HepG2 (cell line): ENCODE data around the gene RTN4RL2. TPM values are rescaled to one million over a fixed set of nuclear protein-coding genes. Genes with fewer than 3 reads are reported as not detected.
A peak's percentile ranks its signal among the peaks of the same experiment; 100 is the strongest.

Experiments used
- EP300 ChIP-seq, 3 experiments: sonication (generic) in 1 of 3; formaldehyde crosslinking in 1 of 3; IDR thresholded peaks; 2 replicates each; pipeline versions ENCODE4 v1.5.1 to v1.6.1; 2011 to 2020; ENCODE audit warnings: low read depth in 2 of 3, low read length in 2 of 3, borderline replicate concordance in 1 of 3, improper control_type of control experiment in 1 of 3, mild to moderate bottlenecking in 1 of 3, missing genetic modification reagents in 1 of 3, moderate library complexity in 1 of 3
- NR1H2 ChIP-seq: sonication (generic); formaldehyde crosslinking; IDR thresholded peaks from 2 replicates; pipeline ENCODE4 v1.8.1; 2022; ENCODE audit warnings: low read depth, missing genetic modification reagents, borderline replicate concordance
- PAF1 ChIP-seq: IDR thresholded peaks from 2 replicates; pipeline ENCODE4 v1.6.1; 2016; ENCODE audit warnings: missing genetic modification reagents, missing compliant biosample characterization
- RARG ChIP-seq: sonication (generic); formaldehyde crosslinking; IDR thresholded peaks from 2 replicates; pipeline ENCODE4 v1.4.0; 2020; ENCODE audit warnings: low read depth, mild to moderate bottlenecking, missing genetic modification reagents
- SAP130 ChIP-seq: IDR thresholded peaks from 2 replicates; pipeline ENCODE4 v1.6.1; 2016; ENCODE audit warnings: low read depth
- TAF1 ChIP-seq: sonication (generic); formaldehyde crosslinking; IDR thresholded peaks from 2 replicates; pipeline ENCODE4 v1.4.0; 2020; ENCODE audit warnings: missing genetic modification reagents
- TOE1 ChIP-seq: sonication (generic); formaldehyde crosslinking; IDR thresholded peaks from 2 replicates; pipeline ENCODE4 v1.4.0; 2020; ENCODE audit warnings: mild to moderate bottlenecking, missing genetic modification reagents
- ZMYM4 ChIP-seq: sonication (generic); formaldehyde crosslinking; IDR thresholded peaks from 2 replicates; pipeline ENCODE4 v1.8.1; 2023; ENCODE audit warnings: mild to moderate bottlenecking, missing genetic modification reagents
- ZNF234 ChIP-seq: sonication (generic); formaldehyde crosslinking; conservative IDR thresholded peaks from 2 replicates; pipeline ENCODE4 v1.5.1; 2020; ENCODE audit warnings: mild to moderate bottlenecking, missing genetic modification reagents
- ZNF33B ChIP-seq: sonication (generic); formaldehyde crosslinking; IDR thresholded peaks from 2 replicates; pipeline ENCODE4 v1.5.1; 2020; ENCODE audit warnings: mild to moderate bottlenecking, missing genetic modification reagents
- ZNF44 ChIP-seq: sonication (generic); formaldehyde crosslinking; IDR thresholded peaks from 2 replicates; pipeline ENCODE4 v1.5.1; 2020; ENCODE audit warnings: mild to moderate bottlenecking, missing genetic modification reagents
- ZNF558 ChIP-seq: sonication (generic); formaldehyde crosslinking; IDR thresholded peaks from 2 replicates; pipeline ENCODE4 v1.9.0; 2022; ENCODE audit warnings: mild to moderate bottlenecking, missing genetic modification reagents, borderline replicate concordance
- ZNF614 ChIP-seq: IDR thresholded peaks from 2 replicates; pipeline ENCODE4 v1.6.1; 2018; ENCODE audit warnings: missing biosample characterization, missing genetic modification reagents, inconsistent platforms, borderline replicate concordance
- ZNF792 ChIP-seq: IDR thresholded peaks from 2 replicates; pipeline ENCODE4 v1.6.1; 2016
- ZNF878 ChIP-seq: sonication (generic); formaldehyde crosslinking; IDR thresholded peaks from 2 replicates; pipeline ENCODE4 v1.8.1; 2023; ENCODE audit warnings: mild to moderate bottlenecking, missing genetic modification reagents, moderate library complexity
- polyA plus RNA-seq, 8 experiments: library from polyadenylated mRNA; depleted of rRNA in 3 of 8; stranded (reverse) in 7 of 8; unstranded in 1 of 8; fragments of >200 nt; fragmentation: Illumina TruSeq in 4 of 8; extraction: Trizol in 4 of 8; gene quantifications; 2 replicates each; pipeline versions ENCODE4 v1.2.1 to v1.2.3, GENCODE V29; 2011 to 2016; ENCODE audit warnings: low read depth in 4 of 8, missing spikeins in 1 of 8, mixed read lengths in 1 of 8; ENCODE audit not compliant: insufficient read depth in 1 of 8
- total RNA-seq, 5 experiments: library from RNA; depleted of rRNA; stranded (reverse); fragments of >200 nt; fragmentation: Illumina TruSeq; extraction: Trizol; gene quantifications; 2 replicates each; pipeline ENCODE4 v1.2.3, GENCODE V29; 2016; ENCODE audit warnings: low read depth in 1 of 5
- TF ChIP-seq, protein P1 (sequence below): sonication (generic); formaldehyde crosslinking; IDR thresholded peaks from 2 replicates; pipeline ENCODE4 v1.5.1; 2020; ENCODE audit warnings: mild to moderate bottlenecking, missing genetic modification reagents, moderate library complexity
- TF ChIP-seq, protein P2 (sequence below): sonication (generic); formaldehyde crosslinking; IDR thresholded peaks from 2 replicates; pipeline ENCODE4 v1.4.0; 2020; ENCODE audit warnings: missing genetic modification reagents
- TF ChIP-seq, protein P3 (sequence below): sonication (generic); formaldehyde crosslinking; IDR thresholded peaks from 2 replicates; pipeline ENCODE4 v1.4.0; 2020; ENCODE audit warnings: mild to moderate bottlenecking, missing genetic modification reagents
- TF ChIP-seq, protein P4 (sequence below): sonication (generic); formaldehyde crosslinking; IDR thresholded peaks from 2 replicates; pipeline ENCODE4 v1.8.1; 2022; ENCODE audit warnings: low read depth, mild to moderate bottlenecking, missing genetic modification reagents

RTN4RL2 gene
- total and polyA plus RNA-seq, 2 of the 13 experiments (the other 11 are each of a cell fraction or from before 2014, with no cell fraction given) = 1.3 to 4.3 TPM

DNA sequence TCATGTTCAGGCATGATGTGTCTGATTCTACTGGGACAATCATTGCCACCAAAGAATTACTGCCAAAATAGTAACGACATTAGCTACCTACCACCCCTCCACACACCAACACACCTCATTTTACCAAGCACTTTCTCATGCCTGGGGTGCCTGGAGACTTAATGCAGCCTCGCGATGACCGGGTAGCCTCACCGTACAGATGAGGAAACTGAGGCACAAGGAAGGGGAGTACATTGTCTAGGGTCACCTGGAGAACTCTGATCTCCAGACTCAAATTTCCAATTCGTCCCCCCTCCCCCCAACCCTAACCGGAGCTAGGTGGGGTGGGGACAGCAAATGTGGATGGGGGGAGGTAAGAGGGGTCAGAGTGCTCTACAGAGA is 2.7 kb upstream of the RTN4RL2 start (continued):
- TF ChIP-seq, protein P1, sequence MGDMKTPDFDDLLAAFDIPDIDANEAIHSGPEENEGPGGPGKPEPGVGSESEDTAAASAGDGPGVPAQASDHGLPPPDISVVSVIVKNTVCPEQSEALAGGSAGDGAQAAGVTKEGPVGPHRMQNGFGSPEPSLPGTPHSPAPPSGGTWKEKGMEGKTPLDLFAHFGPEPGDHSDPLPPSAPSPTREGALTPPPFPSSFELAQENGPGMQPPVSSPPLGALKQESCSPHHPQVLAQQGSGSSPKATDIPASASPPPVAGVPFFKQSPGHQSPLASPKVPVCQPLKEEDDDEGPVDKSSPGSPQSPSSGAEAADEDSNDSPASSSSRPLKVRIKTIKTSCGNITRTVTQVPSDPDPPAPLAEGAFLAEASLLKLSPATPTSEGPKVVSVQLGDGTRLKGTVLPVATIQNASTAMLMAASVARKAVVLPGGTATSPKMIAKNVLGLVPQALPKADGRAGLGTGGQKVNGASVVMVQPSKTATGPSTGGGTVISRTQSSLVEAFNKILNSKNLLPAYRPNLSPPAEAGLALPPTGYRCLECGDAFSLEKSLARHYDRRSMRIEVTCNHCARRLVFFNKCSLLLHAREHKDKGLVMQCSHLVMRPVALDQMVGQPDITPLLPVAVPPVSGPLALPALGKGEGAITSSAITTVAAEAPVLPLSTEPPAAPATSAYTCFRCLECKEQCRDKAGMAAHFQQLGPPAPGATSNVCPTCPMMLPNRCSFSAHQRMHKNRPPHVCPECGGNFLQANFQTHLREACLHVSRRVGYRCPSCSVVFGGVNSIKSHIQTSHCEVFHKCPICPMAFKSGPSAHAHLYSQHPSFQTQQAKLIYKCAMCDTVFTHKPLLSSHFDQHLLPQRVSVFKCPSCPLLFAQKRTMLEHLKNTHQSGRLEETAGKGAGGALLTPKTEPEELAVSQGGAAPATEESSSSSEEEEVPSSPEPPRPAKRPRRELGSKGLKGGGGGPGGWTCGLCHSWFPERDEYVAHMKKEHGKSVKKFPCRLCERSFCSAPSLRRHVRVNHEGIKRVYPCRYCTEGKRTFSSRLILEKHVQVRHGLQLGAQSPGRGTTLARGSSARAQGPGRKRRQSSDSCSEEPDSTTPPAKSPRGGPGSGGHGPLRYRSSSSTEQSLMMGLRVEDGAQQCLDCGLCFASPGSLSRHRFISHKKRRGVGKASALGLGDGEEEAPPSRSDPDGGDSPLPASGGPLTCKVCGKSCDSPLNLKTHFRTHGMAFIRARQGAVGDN (CRISPR knock-in tag) = peak; percentile 41; the same call in 1 of the 2 replicates
- TF ChIP-seq, protein P2, sequence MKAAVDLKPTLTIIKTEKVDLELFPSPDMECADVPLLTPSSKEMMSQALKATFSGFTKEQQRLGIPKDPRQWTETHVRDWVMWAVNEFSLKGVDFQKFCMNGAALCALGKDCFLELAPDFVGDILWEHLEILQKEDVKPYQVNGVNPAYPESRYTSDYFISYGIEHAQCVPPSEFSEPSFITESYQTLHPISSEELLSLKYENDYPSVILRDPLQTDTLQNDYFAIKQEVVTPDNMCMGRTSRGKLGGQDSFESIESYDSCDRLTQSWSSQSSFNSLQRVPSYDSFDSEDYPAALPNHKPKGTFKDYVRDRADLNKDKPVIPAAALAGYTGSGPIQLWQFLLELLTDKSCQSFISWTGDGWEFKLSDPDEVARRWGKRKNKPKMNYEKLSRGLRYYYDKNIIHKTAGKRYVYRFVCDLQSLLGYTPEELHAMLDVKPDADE (CRISPR knock-in tag) = no peak
- TF ChIP-seq ZNF878 (CRISPR knock-in tag) = no peak
- TF ChIP-seq ZNF614 (CRISPR knock-in tag) = 0 out of 2 replicates have a peak, but pooled peaks have one; percentile 11
- TF ChIP-seq SAP130 (CRISPR knock-in tag) = 0 out of 2 replicates have a peak, but pooled peaks have one; percentile 14
- TF ChIP-seq, protein P3, sequence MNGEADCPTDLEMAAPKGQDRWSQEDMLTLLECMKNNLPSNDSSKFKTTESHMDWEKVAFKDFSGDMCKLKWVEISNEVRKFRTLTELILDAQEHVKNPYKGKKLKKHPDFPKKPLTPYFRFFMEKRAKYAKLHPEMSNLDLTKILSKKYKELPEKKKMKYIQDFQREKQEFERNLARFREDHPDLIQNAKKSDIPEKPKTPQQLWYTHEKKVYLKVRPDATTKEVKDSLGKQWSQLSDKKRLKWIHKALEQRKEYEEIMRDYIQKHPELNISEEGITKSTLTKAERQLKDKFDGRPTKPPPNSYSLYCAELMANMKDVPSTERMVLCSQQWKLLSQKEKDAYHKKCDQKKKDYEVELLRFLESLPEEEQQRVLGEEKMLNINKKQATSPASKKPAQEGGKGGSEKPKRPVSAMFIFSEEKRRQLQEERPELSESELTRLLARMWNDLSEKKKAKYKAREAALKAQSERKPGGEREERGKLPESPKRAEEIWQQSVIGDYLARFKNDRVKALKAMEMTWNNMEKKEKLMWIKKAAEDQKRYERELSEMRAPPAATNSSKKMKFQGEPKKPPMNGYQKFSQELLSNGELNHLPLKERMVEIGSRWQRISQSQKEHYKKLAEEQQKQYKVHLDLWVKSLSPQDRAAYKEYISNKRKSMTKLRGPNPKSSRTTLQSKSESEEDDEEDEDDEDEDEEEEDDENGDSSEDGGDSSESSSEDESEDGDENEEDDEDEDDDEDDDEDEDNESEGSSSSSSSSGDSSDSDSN (CRISPR knock-in tag) = no peak
- TF ChIP-seq ZNF44 (CRISPR knock-in tag) = 0 out of 2 replicates have a peak, but pooled peaks have one; percentile 27
- TF ChIP-seq ZNF234 = no peak
- no peak for TF ChIP-seq ZNF792 (CRISPR knock-in tag)
- peak; percentile 20; the same call in 1 of the 2 replicates for TF ChIP-seq ZMYM4 (CRISPR knock-in tag)
- TF ChIP-seq ZNF33B (CRISPR knock-in tag) = peak; percentile 68; the same call in 1 of the 2 replicates
- no peak for TF ChIP-seq PAF1 (CRISPR knock-in tag)
- TF ChIP-seq, protein P4, sequence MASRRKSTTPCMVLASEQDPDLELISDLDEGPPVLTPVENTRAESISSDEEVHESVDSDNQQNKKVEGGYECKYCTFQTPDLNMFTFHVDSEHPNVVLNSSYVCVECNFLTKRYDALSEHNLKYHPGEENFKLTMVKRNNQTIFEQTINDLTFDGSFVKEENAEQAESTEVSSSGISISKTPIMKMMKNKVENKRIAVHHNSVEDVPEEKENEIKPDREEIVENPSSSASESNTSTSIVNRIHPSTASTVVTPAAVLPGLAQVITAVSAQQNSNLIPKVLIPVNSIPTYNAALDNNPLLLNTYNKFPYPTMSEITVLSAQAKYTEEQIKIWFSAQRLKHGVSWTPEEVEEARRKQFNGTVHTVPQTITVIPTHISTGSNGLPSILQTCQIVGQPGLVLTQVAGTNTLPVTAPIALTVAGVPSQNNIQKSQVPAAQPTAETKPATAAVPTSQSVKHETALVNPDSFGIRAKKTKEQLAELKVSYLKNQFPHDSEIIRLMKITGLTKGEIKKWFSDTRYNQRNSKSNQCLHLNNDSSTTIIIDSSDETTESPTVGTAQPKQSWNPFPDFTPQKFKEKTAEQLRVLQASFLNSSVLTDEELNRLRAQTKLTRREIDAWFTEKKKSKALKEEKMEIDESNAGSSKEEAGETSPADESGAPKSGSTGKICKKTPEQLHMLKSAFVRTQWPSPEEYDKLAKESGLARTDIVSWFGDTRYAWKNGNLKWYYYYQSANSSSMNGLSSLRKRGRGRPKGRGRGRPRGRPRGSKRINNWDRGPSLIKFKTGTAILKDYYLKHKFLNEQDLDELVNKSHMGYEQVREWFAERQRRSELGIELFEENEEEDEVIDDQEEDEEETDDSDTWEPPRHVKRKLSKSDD (CRISPR knock-in tag) = no peak
- no peak for TF ChIP-seq EP300 (IDR thresholded peaks at IDR 0.05; ENCODE audit: low read depth in 2 of 2, low read length in 2 of 2)
- TF ChIP-seq EP300 (CRISPR knock-in tag; IDR thresholded peaks at IDR 0.05; ENCODE audit: borderline replicate concordance) = no peak
- no peak for TF ChIP-seq TOE1 (CRISPR knock-in tag)
- no peak for TF ChIP-seq TAF1 (CRISPR knock-in tag)
- 0 out of 2 replicates have a peak, but pooled peaks have one; percentile 50 for TF ChIP-seq RARG (CRISPR knock-in tag)
- TF ChIP-seq ZNF558 = no peak
- no peak for TF ChIP-seq NR1H2 (CRISPR knock-in tag)
